ENCODE data around the gene CALHM4.

- TF ChIP-seq MAX (IDR thresholded peaks at IDR 0.05) (no peak), CTCF (IDR thresholded peaks at IDR 0.05; ENCODE audit: low read depth, low read length, missing input control) (no peak), TAF1 (conservative IDR thresholded peaks at IDR 0.05) (no peak), REST (IDR thresholded peaks at IDR 0.05) (peak; percentile 1), RAD21 (IDR thresholded peaks at IDR 0.05) (no peak), HNF4G (IDR thresholded peaks at IDR 0.05) (no peak)
Measured at GRCh38 chr6:116550796-116551195, 2.8 kb upstream of the CALHM4 start.

Data from liver (tissue), 3 donors.